Inflammatory macrophage treated with lipopolysaccharide for 4 hours (primary cell): ENCODE data around the gene TRMT10C.
"Not testable (repeated sequence)": the region's sequence is repeated elsewhere in the genome, so short reads cannot be mapped to it uniquely, and the experiment has no call there.

ENCODE experiments used
- DNase-seq: peaks from one replicate; pipeline ENCODE4 v3.0.0-alpha.2; 2020

TRMT10C gene

DNA sequence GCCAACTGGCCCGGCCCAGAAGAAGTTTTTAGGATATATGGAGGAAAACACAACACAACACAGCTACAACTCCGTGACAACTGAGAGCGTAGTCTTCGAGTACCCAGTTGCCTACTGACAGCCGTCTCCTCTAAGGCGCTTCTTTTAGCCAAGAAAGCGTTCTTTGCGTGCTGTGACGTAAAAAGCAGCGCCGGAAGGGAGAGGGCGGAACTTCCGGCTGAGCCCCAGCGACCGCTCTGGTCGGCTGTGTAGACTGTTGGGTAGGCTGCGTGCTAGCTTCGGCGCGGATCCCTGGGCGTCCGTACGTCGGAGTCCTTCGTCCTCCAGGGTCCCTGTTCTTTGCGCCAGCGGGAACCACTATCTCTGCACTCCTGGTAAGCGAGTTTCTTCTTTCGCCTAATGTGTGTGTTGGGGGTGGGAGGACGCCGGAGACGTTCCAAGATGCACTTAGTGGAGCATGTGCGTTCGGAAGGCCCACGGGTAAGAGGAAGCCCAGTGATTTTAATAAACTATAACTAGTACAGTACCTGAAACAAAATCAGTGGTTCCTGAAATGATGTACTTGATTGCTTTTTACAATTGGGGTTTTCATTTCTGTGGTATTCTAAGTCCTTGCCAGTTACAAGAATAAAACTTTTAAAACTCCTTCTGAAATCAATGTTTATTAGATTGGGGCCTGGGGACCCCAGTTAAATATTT lies at the start of gene TRMT10C:
Gene TRMT10C, plus strand, starts transcription at position 239 of the 699 bp plus-strand sequence. CDS start 2,914 bp downstream, outside the sequence.
- DNase-seq: peak; percentile 96

DNA sequence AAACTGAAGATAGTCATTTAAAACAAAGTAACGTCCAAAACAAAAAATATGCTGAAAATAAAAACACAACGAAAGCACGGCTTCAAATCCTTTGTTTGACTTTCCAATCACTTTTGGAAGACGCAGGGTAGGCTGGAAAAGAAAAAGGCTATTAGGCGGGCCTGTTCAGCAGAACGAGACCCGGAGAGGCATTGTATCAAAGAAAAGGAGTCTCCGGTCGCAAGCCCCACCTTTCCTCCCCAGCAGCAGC lies 49.3 kb upstream of the TRMT10C start:
- DNase-seq: no peak

DNA sequence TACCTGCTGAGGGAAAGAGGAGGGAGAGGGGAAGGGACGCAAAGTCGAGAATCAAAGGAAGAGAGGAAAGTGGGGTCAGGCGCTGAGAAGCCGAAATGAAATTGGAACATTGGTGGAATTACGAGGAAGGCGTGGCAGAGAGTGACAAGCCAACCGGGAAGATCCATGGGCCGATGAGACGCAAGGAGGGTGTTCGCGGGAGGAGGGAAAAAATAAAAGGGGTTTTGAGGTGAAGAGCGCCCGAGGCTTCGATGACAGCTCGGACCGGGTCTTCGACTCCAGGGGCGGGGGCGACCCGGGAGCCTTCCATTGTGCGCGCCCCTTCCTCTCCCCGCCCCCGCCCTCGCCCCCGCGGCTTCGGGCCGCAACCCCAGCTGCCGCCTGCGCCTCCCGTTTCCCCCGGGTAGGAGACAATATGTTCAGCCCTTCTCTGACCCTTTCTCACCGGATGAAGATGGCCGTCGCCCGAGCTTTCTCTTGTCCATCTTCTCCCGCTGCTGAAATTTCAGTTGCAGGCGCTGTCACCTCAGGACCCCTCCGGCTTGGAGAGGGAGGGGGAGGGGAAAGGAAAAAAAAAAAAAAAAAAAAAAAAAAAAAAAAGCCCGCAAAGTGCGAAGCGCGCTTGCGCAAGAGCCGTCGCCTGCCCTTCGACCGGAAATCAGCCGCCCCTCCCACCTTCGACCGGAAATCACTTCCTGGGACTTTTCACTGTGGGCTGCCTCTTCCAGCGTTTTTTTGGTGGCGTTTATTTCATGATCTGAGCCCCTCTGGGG lies 48.8 kb upstream of the TRMT10C start, which contains the start of gene SENP7:
Gene SENP7, minus strand, starts transcription at position 567 of the 773 bp plus-strand sequence. Its CDS starts 82 bp downstream, at position 485.
- DNase-seq: peak; percentile 79

DNA sequence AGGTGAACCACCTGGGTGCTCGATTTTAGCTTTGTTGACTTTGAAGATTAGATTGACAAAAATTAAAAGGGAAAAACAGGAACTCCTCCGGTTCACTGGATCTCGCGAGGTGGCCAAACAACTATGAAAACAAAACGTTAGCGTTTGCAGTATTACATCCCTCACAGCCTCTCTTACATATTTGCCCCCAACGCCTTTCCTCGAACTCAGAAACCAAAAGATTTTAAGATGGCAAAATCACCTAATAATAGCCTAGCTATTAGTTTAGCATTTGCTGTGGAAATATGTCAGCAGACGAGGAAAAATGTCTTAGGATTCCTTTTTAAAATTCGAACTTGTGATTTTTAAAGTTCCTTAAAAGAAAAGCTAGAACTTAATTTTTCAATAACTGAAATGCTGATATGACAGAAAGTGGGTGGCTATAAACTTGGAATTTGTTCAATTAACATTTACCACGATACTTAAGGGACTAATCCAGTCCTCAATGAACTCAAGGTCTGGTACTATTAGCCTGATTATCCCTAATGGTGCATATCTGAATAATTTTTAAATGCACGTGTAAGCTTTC lies 48.2 kb upstream of the TRMT10C start:
- peak; percentile 71 for DNase-seq

DNA sequence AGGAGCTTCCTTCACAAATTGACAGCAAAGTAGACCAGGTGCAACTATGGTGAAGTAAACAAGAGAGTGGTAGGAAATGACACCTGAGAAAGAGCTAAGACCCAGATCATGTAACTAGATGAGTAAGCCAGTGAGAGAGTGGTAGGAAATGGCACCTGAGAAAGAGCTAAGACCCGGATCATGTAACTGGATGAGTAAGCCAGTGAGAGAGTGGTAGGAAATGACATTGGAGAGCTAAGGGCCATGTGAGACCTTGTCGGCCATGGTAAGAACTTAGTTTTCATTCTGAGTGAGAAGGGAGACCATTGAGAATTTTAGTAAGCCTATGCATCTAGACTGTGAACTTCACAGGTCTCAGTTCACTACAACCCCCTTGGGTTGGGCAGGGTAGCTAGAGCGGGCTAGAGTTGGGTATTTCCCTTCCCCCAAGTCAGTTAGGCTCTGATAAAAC lies 43.2 kb upstream of the TRMT10C start:
- no peak for DNase-seq

DNA sequence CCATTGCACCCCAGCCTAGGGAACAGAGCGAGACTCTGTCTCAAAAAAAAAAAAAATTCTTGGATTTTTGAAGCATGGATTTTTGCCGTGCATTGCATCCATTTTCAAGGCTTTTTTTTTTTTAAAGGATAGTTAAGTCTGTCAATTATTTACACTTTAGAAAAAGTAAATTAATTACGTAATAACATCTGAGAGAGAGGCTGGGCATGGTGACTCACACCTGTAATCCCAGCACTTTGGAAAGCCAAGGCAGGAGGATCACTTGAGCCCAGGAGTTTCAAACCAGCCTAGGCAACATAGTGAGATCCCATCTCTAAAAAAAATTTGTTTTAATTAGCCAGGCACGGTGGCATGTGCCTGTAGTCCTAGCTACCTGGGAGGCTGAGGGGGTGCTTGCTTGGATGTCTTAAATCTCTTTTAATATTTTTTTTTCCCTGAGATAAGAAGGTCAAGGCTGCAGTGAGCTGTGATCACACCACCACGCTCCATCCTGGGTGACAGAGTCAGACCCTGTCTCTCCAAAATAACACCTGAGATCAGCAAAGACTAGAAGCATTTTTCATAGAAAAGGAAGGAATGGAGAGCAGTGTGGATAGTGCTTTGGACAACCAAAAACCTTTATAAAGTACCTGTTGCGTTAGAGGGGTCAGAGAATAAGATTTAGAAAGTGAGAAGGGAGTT lies 41.8 kb upstream of the TRMT10C start:
- DNase-seq: no peak

DNA sequence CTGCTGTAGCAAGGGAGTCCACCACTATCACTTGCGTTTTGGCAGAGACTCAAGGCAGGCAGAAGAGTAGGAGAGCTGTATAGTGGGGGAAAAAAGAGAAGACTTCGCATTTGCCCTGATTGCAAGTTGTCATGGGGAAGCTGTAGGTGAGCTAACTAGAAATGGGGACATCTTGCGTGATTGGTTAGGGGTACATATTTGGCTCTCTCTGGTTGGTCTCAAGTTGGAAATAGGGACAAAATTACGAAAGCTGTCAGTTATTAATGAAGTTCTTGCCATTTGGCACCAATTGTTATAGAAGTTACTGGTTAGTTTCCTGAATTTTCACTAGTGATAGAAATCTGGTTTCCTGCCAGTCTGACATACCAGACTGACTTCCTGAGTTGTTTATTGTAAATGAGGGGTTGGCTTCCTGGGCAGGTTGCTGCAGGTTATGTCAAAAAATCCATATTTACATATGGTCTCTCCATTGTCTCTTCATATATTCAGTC lies 40.4 kb upstream of the TRMT10C start:
- DNase-seq: no peak

DNA sequence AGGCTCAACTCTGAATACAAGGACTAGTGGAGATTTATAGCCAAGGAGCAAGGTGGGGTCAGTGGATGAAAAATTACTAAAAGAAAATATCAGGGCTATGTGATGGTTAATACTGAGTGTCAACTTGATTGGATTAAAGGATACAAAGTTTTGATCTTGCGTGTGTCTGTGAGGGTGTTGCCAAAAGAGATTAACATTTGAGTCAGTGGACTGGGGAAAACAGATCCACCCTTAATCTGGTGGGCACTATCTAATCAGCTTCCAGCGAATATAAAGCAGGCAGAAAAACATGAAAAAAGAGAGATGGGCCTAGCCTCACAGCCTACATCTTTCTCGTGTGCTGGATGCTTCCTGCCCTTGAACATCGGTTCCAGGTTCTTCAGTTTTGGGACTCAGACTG lies 34.2 kb upstream of the TRMT10C start:
- no peak for DNase-seq

DNA sequence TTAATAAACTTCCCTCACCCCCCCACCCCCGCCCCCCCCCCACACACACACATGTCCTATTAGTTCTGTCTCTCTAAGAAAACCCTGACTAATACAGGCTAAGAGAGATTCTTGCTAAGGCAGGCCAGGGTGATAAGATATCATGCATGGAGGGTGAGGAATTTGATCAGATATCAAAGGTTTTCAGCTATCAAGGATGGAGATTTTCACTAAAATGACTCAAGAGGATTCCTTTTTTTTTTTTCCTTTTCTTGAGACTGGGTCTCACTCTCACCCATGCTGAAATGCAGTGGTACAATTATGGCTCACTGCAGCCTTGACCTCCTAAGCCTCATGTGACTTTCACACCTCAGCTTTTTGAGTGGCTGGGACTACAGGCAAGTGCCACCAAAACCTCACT lies 33.8 kb upstream of the TRMT10C start:
- DNase-seq: no peak

DNA sequence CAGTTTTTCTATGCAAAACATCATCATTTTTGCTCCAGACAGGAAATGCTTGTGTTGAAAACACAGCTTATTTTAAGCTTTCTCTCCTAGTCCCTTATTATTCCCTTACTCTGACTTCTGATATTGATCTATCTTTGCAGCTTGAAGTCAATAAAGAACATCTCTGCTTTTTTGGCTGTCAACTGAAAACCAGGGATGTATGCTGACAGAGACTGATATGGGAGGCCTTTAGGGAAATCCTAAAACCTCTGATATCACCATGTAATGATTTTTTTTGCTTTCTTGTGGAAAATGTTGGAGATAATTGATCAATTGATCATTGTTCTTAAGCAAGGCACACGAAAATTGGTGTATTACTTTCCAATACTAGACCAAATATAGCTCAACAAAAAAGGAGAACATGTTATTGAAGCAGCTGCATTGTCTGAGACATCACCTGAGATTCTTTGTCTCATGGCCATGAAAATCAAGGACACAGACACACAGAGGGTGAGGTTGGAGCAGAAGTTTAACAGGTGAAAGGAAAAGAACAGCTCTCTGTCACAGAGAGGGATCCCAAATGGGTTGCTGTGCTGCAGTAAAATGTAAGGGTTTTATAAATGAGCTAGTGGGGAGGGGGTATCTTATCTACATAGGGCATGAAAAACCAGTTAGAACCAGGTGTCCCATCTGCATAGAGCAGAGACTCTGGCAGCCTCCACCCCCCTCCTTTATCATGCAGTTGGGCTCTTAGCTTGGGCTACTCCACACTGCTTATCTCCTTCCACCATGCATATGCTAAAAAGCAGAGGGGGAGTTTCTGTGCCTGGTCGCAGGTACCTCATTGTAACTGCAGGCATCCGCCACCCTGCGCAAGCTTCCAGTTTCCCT lies 31.6 kb upstream of the TRMT10C start:
- DNase-seq: no peak

DNA sequence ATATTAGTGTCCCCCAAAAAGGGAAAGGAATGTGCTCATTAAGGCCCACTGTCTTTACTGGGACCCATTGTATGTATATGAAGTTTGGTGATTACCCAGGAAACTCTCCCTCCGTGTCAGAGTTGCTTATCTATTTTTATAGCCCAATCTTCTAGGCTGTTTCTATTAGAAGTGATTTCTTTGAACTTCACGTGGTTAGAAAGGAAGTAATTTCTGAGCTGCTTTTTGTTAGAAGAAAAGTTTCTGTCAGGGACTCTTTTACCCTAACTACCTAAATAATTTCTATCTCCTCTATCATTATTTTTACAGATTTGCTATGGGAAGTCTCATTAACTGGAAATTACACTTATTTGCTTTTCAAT lies 31.0 kb upstream of the TRMT10C start:
- DNase-seq: no peak

DNA sequence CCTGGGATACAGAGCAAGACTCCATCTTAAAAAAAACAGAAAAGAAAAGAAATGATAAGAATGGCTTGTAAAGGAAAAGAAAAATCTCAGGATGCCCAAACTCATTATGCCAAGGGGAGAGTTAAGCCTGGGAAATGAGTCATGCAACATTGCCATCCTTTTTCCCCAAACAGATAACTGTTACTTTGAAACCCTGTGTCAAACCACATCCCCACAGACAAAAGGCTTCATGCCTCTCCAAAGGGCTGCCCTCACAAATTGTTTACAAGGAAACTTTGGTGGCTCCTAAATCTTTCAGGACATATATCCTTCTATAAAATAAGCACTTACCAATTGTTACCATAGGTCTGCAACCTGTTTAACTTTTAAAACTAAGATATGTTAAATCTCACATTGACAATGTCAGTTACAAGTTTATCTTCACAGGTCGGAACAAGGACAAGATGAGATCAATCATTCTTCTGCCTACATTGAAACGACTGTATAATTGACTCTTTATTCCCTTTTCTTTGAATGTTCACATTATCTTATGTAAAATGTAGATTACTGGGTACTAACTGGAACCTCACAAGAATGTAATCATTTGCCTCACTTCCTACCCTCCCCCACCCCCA lies 30.1 kb upstream of the TRMT10C start:
- DNase-seq: no peak

DNA sequence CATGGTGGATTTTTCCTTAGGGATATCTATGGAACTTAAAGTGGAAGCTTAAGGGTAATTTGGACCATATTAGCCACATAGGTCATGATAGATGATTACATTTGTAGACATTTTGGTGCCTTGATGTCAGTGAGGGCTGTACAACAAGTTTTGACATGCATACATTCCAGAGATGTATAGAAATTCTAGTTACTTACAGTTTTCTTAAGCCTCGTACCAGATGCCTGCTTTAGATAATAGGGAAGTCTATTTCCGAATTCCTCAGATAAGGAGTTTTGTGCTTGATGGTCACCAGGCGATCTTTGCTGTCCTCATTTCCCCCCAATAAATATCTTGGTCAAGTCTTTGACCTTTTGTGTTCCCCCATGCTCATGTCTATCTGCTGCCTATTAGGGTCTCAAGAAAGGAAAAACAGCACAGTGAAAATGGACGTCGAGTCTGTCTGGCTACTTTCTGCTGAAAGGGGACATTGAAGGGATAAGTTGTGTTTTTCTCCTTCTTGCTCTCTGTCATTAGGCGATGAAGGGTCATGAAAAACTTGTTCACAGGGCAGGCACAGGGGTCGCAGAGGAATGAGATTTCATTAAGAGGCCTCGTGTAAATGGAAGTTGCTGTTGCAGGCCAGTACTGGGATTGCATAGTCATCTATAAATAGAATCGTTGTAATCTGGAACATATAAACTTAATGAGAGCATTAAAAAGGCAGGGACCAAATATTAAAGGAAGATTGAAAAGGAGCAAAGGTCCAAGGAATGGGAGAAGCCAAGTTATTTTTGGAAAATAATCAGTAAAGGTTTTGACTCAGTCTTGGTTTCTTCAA lies 28.7 kb upstream of the TRMT10C start:
- no peak for DNase-seq

DNA sequence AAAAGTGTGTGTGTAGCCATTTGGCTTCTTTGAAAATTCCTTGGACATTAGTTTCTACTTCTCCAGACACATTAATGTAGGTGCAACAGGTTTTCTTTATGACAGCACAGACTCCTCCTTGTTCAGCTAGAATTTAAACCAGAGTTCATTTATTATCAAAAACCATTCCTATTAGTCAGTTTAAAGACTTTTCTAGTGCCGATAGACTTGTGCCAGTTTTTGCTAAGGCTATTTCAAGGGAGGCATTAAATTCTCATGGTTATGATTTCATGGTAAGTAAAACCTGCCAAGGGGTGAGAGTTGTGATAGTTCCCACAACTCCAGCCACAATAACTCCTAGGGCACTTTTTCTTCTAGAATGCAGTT lies 28.1 kb upstream of the TRMT10C start:
- DNase-seq: no peak

DNA sequence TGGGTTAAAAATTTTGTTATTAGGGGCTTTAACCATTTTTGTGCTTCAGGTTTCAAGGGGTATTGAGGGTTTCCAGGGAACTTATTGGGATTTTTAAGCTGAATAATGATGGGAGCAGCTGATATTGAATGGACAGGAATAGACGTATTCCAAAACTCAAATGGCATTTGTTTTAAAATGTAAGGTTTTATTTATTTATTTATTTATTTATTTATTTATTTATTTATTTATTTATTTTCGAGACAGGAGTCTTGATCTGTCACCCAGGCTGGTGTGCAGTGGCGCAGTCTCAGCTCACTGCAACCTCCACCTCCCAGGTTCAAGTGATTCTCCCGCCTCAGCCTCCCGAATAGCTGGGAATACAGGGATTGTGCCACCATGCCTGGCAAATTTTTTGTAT lies 26.4 kb upstream of the TRMT10C start:
- DNase-seq: no peak

DNA sequence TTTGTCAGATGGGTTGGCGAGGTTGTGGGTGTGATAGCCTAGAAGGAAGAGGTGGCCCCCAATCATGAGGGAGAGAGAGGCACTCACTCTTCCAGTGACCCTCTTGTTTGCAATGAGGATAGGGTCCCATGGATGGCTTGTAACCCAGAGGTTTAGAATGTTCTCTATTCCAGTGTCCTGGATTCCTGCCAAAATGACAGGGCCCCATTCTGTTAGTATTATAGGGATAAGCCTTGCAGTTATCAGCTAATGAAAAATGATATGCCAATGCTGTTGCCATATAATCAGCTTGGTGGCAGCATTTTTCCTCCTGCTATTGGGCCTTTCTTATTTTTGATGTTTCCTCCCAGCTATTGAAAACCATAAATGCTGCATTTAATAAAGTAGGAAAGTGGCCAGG lies 25.4 kb upstream of the TRMT10C start:
- no peak for DNase-seq

DNA sequence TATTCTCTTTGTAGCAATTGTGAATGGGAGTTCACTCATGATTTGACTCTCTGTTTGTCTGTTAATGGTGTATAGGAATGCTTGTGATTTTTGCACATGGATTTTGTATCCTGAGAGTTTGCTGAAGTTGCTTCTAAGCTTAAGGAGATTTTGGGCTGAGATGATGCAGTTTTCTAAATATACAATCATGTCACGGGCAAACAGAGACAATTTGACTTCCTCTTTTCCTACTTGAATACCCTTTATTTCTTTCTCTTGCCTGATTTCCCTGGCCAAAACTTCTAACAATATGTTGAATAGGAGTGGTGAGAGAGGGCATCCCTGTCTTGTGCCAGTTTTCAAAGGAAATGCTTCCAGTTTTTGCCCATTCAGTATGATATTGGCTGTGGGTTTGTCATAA lies 24.7 kb upstream of the TRMT10C start:
- DNase-seq: not testable (repeated sequence)

DNA sequence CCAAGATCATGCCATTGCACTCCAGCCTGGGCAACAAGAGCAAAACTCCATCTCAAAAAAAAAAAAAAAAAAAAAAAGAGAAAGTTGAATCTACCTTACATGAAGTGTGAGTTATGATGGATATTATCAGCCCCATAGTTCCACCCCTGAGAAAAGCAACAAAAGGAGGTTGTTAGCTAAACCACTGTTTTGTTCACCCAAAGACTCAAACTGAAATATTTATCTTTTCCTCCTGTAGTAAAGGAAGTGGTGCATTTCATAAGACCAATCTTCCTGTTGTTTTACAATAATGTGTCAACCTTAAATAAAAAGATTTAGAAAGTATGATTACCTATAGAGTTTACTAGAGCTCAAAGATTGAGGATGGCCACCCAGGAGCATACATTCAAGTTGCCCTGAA lies 18.7 kb upstream of the TRMT10C start:
- no peak for DNase-seq

DNA sequence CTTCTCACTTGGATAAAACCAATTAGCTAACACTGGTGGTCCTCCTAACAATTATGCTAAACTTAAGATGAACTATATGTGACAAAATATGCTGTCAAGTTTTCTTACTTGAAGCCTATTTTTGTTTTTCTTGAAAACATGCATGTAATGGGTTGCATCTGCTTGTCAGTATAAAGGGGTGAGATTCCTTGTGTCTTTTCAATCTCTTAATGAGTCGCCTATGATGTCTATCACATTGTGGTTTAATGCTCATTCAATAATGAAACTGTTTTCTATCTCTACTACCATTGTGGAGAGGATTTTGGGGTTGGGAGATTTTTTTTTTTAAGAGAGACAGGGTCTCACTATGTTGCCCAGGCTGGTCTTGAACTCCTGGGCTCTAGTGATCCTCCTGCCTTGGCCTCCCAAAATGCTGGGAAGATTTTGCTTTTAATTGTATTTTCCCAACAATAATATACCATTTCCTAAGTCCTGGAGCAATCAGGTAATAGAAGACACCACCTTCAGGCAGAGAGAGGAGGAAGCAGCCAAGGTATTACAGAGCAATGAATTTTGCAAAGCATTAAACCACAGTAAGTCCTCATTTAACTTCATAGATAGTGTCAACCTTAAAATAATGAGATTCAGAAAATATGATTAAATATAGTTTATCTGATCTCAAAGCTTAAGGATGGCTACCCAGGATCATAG lies 17.4 kb upstream of the TRMT10C start:
- DNase-seq: no peak

DNA sequence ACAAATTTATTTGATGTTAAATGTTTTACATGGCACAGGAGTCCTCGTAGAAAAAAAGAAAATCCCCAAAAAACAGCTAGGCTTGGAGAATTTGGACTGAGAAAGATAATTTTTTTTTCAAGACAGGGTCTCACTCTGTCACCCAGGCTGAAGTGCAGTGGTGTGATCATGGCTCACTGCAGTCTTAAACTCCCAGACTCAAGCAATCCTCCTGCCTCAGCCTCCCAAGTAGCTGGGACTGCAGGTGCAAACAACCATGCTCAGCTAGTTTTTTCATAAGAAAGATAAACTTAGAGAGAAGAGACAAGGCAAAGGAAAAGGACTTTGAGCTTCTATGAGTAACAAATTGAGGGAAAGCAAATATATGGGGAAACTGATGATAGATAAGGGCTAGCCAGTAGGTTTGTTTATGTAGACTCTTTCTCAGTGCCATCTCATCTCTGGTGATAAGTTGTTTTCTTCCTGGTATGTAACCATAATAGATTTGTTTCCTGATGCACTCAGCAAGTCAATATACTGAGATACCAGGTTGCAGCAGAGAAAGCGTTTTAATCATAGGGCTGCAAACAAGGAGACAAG lies 13.1 kb upstream of the TRMT10C start:
- no peak for DNase-seq
